Activated T-cell treated with anti-CD3 and anti-CD28 coated beads for 24 hours (primary cell): ENCODE results near the gene AGBL4.
"Not testable (repeated sequence)": the region's sequence is repeated elsewhere in the genome, so short reads cannot be mapped to it uniquely, and the experiment has no call there.

Experiments
- DNase-seq: peaks from one replicate; pipeline ENCODE4 v3.0.0-alpha.2; 2020; ENCODE audit warnings: low read depth

Gene AGBL4

DNA sequence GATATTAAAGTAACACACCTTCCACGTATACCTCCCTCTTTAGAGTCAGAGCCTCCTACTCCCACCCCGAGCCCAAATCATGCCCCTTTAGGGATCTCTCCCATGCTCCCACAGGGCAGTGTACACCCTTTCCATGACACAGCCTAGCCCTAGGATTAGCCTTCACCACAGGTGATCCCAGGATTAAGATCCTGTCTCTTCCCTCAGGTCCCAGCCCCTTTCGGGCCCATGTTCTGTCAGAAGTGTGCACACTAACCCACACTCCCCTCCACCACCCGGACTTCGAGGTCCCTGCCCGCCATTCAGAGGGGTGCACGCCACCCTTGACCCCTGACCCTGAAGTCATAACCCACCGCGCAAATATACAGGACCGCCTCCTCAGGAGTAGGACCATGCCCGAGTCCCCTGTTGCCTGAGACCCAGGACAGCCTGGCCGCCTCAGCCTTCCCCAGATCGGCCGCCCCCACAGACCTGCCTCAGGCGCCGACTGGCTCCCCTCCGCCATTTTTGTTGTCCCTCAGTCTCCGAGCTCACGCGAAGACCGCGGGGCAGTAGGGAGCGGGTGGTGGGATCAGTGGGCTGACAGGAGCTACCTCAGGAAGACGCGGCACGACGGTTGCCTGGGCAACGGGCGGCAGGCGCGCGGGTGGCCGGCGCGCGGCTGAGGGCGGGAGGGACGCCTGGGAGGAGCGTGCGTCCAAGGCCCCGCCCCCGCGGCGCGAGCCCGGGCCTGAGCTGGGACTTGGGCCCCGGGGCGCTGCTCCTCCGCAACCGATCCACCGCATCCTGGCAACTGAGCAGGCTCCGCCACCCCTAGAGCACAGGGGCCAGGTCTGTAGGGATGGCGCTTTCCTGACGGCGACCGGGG, at the start of gene AGBL4:
Gene AGBL4 (minus strand): TSS at position 663 of the 868 bp plus-strand sequence.
- no peak for DNase-seq

DNA sequence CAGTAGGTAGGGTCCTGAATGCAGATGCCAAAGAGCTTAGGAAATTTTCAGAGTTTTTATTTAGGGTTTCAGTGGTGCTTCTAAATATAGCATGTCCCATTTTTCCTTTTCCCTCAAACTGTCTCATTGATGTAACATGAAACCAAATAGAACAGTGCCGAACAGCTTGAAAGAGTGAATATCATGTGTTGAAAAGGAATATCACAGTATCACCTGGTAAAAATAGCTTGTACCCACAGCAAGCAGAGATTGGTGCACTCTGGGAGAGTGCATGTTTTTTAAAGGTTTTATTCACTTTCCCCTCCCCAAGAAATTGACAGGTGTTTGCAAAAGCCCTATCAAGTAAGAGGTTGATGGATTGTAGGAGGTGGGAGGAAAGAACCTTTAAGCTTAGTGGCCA, 43.1 kb upstream of the AGBL4 start:
- DNase-seq: no peak

DNA sequence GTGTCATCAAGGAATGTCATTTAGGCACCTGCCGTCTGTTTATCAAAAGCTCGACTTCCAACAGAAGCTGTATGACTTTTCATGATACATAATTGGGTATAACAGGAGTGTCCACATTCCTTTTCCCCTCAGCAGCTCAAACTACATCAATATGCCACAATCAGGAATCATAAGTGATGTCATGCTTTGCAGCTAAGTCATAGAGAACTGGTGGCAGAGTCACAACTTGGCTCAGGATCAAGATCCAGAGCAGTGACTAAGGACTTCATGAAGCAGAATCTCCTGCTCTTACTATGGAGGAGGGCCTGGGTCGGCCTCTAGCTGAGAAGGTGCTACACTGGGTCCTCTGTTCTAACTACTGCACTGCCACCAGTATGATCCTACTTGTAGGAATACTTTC, 36.5 kb upstream of the AGBL4 start:
- DNase-seq: no peak

DNA sequence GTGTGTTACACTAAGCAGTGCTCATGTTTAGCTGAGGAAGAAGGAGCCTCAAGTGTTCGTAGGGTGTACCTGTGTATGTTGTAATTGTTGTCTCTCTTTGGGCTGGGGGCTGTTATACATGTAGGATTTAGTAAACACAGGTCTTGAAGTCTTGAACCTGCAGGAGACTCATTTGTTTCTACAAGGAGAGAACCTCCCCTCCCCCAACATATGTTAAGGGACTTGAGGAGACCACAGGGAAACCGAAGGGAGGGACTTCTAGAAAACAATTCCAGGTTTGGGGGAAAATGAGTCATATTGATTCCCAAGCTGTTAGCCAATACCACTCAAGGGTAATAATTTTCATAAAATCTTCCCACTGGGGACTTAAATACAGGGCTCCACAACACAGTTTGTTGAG, 25.0 kb upstream of the AGBL4 start:
- no peak for DNase-seq

DNA sequence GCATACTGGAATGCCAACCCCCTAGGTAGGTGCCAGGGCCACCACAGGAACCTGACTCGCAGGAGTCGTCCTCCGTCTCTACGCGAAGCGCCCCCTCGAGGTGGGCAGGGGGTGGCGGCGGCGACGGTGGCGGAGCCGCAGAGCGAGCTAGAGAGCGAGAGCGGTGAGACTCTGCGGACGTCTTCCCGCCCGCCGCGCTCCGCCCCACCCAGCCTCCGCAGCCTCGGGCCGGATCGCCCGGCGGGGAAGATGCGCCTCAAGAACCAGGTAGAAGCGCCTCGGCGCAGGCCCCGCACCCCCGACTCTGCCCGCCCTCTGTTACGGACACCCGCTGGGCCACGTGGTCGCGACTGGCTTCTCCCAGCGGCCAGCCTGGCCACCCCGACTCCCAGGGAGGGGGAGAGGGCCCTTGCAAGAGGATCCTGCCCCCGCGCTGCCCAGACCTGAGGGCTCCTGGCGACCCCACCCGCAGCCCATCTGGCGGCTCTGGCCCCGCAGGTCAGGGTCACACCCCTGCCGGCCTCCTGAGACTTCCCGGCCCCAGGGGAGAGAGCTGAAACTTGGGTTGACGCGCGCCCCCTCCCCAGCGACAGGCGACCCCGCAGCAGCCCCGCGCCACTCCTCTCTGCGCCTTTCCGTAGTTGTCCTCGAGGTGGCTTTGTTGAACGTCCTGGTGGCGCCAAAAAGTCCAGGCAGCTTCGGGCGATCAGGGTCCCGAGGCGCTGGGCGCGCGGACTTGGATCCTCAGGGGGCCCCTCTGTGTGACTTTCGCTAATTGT, 24.4 kb upstream of the AGBL4 start:
- DNase-seq: no peak

DNA sequence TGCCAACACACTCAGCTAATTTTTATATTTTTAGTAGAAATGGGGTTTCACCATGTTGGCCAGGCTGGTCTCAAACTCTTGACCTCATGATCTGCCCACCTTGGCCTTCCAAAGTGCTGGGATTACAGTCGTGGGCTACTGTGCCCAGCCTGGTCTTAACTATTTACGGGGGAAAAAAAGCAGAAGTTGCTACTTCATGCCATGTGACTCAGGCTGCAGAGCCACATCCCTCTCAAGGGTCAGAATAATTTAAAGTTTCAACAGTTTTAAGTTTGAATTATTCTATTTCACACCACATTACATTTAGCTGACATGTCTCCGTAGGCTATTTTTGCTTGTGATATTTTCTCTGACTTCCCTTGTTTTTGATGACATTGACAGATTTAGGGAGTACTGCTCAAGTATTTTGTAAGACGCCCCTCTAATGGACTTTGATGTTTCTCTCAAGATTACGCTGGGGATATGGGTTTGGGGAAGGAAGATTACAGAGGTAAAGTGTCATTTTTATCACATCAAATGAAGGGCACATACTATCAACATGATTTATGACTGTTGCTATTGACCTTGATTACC, 14.6 kb upstream of the AGBL4 start:
- DNase-seq: no peak

DNA sequence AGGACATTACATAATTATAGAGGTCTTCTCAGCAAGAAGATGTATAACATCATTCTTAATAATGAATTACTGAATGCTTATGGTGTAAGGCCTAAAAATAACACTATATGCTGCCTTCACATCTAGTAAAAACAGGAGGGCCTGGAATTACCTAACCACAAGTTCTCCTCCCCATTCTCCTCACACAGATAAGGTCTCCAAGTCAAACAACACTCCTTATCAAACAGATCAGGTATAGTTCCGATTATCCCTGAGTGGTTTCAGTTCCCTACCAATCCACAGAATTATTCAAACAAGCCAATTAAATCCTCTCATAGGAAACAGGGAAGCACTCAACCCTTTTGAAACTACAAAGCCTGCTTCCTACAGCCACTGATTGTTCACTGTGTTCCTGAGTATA, 4.0 kb upstream of the AGBL4 start:
- no peak for DNase-seq

DNA sequence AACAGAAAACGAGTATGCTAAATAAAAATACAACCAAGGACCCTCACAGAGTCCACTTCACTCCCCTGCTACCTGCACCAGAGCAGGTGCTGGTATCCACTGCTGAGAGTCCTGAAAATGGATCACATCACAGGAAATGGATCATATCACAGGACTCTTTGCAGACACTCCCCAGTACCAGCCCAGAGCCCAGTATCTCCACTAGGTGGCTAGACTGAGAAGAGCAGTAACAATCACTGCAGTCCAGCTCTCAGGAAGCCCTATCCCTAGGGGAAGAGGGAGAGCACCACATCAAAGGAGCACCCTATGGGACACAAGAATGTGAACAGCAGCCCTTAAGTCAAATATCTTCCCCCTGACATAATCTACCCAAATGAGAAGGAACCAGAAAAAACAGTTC, 28.0 kb downstream of the AGBL4 start:
- no peak for DNase-seq

DNA sequence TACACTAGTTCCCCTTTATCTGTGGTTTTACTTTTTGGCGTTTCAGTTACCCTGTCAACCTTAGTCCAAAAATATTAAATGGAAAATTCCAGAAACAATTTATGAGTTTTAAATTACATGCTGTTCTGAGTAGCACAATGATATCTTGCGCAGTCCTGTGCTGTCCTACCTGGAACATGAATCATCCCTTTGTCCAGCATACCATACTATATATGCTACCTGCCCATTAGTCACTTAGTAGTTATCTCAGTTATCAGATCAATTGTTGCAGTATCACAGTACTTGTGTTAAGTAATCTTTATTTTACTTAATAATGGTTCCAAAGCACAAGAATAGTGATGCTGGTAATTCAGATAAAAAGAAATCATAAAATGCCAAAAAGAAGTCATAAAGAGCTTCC, 52.7 kb downstream of the AGBL4 start:
- no peak for DNase-seq

DNA sequence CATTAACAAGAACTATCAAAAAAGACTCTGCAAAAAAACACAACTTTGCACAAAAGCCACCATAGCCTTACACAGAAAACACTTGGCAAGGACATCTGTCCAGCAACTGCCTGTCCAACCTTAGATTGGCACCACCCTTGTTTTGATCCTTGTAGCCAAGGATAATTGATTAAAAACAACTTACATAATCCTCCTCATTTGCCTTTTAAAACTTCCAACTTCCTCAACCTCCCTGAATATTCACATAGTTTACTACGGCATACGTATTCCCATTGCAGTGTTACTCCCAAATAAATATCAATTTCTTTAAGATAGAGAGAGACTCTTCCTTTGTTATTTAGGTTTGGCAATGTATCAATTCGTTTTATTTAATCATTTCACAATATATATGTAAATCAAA, 72.4 kb downstream of the AGBL4 start:
- DNase-seq: no peak

DNA sequence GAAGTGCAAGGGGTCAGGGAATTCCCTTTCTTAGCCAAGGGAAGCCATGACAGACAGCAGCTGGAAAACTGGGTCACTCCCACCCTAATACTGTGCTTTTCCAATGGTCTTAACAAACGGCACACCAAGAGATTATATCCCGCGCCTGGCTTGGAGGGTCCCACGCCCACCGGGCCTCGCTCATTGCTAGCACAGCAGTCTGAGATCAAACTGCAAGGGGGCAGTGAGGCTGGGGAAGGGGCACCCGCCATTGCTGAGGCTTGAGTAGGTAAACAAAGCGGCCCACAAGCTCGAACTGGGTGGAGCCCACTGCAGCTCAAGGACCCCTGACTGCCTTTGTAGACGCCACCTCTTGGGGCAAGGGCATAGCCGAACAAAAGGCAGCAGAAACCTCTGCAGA, 108.5 kb downstream of the AGBL4 start:
- DNase-seq: not testable (repeated sequence)

DNA sequence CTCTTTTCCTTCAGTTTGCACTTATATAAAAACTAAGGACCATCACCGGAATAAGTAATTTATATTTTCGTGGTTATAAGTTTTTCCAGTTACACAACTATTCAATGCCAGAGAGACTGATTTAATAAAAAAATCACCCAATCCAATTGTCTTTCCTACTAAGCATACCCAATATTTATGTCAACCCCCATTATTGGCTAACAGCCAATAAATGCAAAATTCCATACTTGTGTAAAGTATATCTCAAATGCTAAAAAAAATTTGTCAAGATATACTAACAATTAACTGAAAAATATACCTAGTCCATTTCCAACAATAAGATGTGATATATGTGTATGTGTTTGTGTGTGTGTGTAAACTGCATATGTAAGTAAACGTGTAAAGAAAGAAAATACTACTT, 117.4 kb downstream of the AGBL4 start:
- no peak for DNase-seq

DNA sequence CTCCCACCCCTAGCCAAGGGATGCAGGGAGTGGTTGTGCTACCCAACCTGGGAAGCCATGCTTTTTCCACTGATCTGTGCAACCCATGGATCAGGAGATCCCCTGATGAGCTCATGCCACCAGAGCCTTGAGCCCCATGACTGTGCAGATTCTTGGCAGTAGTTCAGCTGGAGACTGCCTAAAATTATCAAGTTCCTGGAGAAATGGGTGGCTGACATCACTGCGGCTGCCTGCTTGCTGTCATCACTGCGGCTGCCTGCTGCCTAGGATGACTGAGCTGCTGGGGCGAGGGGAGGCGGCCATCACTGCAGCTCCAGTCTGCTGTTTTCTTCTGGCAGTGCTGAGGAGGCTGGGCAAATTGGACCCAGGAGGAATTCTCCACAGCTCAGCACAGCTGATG, 159.2 kb downstream of the AGBL4 start:
- DNase-seq: no peak

DNA sequence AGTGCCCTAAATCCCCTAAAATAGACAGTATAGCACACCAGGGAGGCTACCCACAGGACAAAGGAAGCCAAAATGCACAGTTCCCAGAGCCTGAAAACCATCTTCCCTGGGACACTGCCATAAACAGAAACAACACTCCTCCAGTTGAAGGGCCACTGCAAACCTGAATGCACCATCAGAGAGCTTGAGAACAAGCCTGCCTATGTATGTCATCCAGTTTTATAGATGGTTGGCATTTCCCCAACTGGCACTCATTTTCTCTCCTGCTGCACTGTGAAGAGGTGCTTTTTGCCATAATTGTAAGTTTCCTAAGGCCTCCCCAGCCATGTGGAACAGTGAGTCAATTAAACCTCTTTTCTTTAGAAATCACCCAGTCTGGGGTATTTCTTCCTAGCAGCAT, 169.0 kb downstream of the AGBL4 start:
- DNase-seq: no peak

DNA sequence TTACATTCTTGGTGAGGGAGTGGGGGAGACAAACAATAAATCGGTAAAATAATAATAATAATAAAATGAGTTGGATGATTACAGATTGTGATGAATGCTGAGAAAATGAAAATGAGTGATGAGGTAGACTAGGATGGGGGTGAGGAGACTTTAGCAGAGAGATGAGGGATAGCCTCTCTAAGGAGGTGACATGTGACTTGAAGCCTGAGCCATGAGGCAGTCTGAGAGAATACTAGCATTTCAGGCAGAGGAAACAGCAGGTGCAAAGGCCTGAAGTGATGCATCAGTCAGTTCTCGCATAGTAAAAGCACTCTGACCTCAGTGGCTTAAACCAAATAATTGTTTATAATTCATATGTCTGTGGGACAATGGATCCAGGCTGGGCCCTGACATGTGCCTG, 181.2 kb downstream of the AGBL4 start:
- DNase-seq: no peak

DNA sequence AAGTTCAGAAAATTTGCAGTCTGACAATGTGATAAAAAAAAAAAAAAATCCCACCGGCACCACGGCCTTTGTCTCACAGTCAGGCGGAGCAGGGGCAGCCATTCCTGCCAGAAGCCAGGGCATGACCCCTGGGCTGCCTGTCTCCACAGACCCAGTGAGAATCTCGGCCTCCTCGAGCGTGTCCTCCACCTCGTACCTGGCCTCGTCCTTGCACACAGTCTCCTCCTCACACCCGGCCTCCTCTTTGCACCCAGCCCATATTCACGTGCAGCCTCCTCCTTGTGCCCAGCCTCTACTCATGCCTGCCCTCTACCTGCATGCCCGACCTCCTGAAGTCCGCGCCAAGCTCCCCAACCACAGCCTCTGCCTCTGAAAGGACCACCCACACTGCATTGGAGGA, 182.0 kb downstream of the AGBL4 start:
- DNase-seq: no peak

DNA sequence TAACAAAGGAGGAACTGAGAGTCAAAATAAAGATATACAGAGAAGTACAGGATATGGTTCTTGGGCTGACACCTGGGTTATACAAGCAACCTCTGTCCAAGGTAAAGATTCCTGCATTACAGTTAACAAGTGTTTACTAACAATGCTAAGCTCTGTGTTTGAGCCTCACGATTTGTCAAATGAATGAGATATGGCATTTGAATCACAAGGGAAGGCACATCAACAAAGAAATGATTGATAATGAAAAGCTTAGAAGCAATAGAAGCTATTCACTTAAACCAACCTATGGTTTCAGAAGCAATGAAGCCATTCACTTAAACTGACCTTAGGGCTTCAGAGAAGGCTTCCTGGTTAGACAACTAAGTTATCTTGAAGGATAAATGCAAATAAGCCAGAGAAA, 199.5 kb downstream of the AGBL4 start:
- no peak for DNase-seq

DNA sequence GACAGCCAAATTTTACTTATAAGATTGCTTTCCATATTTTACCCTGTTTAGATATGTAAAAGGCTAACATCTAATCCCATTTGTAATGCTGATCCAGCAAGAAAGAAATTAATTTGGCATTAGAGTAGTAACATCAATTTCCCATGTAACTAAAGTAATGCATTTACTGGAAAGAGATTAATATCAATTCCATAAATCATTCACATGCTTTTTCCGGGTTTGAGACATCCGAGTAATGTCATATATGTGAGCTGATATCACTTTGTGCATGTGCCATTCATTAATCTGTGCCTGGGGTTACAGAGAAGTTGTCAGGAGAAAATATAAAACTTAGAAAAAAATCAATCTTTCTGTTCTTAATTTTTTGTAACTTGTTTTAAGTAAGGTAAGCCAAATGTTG, 206.1 kb downstream of the AGBL4 start:
- no peak for DNase-seq

DNA sequence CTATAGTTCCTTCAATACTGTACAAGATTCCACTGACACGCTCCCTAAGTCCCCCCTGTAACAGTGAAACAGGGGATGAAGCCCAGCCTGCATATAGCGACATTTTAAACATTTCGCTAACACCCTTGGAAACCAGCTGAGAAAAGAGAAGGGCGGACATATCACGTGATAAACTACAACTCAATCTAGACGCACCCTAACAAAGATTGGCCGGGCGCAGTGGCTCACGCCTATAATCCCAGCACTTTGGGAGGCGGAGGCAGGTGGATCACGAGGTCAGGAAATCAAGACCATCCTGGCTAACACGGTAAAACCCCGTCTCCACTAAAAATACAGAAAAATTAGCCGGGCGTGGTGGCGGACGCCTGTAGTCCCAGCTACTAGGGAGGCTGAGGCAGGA, 236.7 kb downstream of the AGBL4 start:
- not testable (repeated sequence) for DNase-seq

DNA sequence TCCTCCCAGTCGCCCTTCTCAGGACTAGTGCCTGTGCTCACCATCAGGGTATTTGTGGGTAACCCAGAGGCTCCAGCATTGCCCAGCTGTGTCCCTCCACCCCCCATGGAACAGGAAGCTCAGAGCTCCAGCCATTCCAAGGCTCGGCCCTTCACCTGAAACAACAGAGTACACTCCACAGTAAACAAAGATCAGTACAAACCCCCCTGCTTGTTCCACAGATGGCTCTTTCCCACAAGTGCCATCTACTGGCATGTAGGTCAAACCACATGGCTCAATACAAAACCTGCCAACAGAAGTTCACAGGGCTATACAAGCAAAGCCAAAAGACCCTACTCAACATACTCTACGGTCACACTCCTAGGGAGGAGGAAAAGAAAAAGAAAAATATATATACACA, 258.7 kb downstream of the AGBL4 start:
- DNase-seq: no peak

DNA sequence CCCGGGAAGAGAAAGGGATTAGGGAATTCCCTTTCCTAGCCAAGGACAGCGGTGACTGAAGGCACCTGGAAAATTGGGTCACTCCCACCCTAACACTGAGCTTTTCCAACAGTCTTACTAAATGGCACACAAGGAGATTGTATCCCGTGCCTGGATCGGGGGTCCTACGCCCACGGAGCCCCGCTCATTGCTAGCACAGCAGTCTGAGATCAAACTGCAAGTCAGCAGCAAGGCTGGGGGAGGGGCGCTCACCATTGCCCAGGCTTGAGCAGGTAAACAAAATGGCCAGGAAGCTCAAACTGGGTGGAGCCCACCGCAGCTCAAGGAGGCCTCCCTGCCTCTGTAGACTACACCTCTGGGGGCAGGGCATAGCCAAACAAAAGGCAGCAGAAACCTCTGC, 285.6 kb downstream of the AGBL4 start:
- not testable (repeated sequence) for DNase-seq

DNA sequence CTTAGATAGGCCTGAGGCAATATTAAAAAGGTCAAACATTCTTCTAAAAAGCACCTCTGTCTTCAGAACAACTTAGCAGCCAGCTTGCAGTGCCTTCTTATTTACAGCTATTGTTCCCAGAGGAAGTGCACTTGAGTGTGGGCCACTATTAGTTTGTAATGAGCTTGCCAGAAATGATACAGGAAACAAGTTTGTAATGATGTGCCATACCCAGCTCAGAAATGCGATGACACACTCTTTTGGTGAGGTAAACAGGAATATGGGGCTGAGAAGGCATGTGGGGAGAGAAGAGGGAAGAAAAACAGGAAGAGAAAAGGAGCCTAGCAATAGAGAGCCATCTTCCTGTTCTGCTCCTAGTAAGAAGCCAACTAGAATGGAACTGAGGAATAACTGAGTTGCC, 295.4 kb downstream of the AGBL4 start:
- no peak for DNase-seq

DNA sequence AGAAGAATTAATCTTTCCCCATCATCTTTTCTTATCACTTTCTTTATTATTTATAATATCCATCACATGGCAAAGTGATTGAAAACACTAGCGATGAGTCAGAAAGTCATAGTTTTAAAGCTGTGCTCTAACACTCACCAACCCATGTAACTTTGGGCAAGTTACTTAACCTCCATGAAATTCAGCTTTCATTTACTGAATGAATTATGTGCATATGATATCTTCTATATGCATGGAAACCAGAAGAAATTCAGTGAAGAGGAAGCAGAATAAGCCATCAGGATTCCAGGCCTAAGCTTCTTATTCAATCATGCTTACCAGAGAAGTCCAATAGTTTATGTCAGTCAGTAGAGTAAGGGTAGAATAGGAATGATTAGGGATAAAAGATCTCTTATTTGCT, 300.1 kb downstream of the AGBL4 start:
- DNase-seq: no peak
